Endodermal cell (in vitro differentiated cells): Measurements from ENCODE around the gene LMBR1. TPM values are rescaled to one million over a fixed set of nuclear protein-coding genes. Genes with fewer than 3 reads are reported as not detected.

Experiments used
- DNase-seq: peaks from one replicate; pipeline ENCODE4 v3.0.0-alpha.2; 2017
- H3K27ac ChIP-seq: 2 replicates; pipeline ENCODE4 v1.5.1; 2013; ENCODE audit warnings: mild to moderate bottlenecking, low read depth, low read length, moderate library complexity
- H3K27me3 ChIP-seq: 2 replicates; pipeline ENCODE4 v1.6.1; 2013; ENCODE audit warnings: mild to moderate bottlenecking, low read length, moderate library complexity; ENCODE audit not compliant: insufficient read depth, control insufficient read depth, poor library complexity, severe bottlenecking
- H3K36me3 ChIP-seq: 2 replicates; pipeline ENCODE4 v1.7.0; 2013; ENCODE audit warnings: mild to moderate bottlenecking, low read length, moderate library complexity; ENCODE audit not compliant: control insufficient read depth, insufficient read depth
- H3K4me1 ChIP-seq: one replicate; pipeline ENCODE4 v1.7.0; 2013; ENCODE audit warnings: low read length; ENCODE audit not compliant: control insufficient read depth, insufficient read depth
- H3K4me3 ChIP-seq: 2 replicates; pipeline ENCODE4 v1.5.1; 2013; ENCODE audit warnings: mild to moderate bottlenecking, low read length, moderate library complexity
- H3K9ac ChIP-seq: 2 replicates; pipeline ENCODE4 v1.6.1; 2013; ENCODE audit warnings: mild to moderate bottlenecking, low read length, moderate library complexity; ENCODE audit not compliant: poor library complexity, severe bottlenecking; ENCODE audit errors: extremely low read depth
- H3K9me3 ChIP-seq: 2 replicates; pipeline ENCODE4 v1.6.1; 2013; ENCODE audit warnings: mild to moderate bottlenecking, low read length, moderate library complexity; ENCODE audit not compliant: control insufficient read depth
- H3K27ac Mint-ChIP-seq: 2 replicates; pipeline ENCODE4 v1.8.0; 2020; ENCODE audit warnings: mixed read lengths
- H3K27me3 Mint-ChIP-seq: 2 replicates; pipeline ENCODE4 v1.8.0; 2021; ENCODE audit warnings: mild to moderate bottlenecking, mixed read lengths; ENCODE audit not compliant: insufficient read depth
- H3K36me3 Mint-ChIP-seq: 2 replicates; pipeline ENCODE4 v1.8.0; 2020; ENCODE audit warnings: low read depth, mixed read lengths
- H3K4me1 Mint-ChIP-seq: 2 replicates; pipeline ENCODE4 v1.8.0; 2020; ENCODE audit warnings: mixed read lengths
- H3K4me3 Mint-ChIP-seq: 2 replicates; pipeline ENCODE4 v1.8.0; 2020; ENCODE audit warnings: mild to moderate bottlenecking, moderate library complexity, mixed read lengths
- H3K9me3 Mint-ChIP-seq: 2 replicates; pipeline ENCODE4 v1.8.0; 2020; ENCODE audit warnings: mild to moderate bottlenecking, mixed read lengths
- CTCF ChIP-seq: fragments of 200-600 bp; sonication (generic); conservative IDR thresholded peaks from 2 replicates; pipeline ENCODE4 v1.5.0; 2021; ENCODE audit warnings: antibody characterized with exemption, mild to moderate bottlenecking
- WGBS, 2 experiments: methylation state at CpG; one replicate each; pipeline versions ENCODE4 v1.1.5 to v1.1.7; 2013; ENCODE audit warnings: missing lambda C conversion rate in 2 of 2, mixed read lengths in 1 of 2; ENCODE audit not compliant: insufficient coverage in 1 of 2, insufficient read length in 1 of 2; 5-methylcytosine and 5-hydroxymethylcytosine counted together
- total RNA-seq, 2 donors: library from RNA; stranded (reverse); fragmentation: NEBNext Ultra II Directional in 1 of 2; extraction: Animal tissue kit (Norgen Biotek cat#: 25700) in 1 of 2; gene quantifications; 2 replicates in 1 of 2; 3 replicates in 1 of 2; pipeline ENCODE4 v1.2.1, GENCODE V29; 2021

Gene LMBR1
- total RNA-seq, 2 donors from 2014 or later: 80.9 to 88.3 TPM

GRCh38 chr7:156820445-156821063, 72.4 kb downstream of the LMBR1 start:
- Histone ChIP-seq H3K9ac (no peak overlapping the region), H3K4me3 (peak overlapping the region; percentile 21), H3K4me1 (no peaks in the 10 kb centered on the region), H3K9me3 (no peaks in the 10 kb centered on the region), H3K27me3 (no peaks in the 10 kb centered on the region), H3K27ac (no peak overlapping the region), H3K36me3 (peaks cover 2% of the 10 kb centered on the region)
- peak; percentile 53 for DNase-seq
- Mint-ChIP-seq H3K27ac (peak overlapping the region; percentile 92), H3K27me3 (no peaks in the 10 kb centered on the region), H3K4me1 (peaks cover 13% of the 10 kb centered on the region), H3K36me3 (peaks cover 14% of the 10 kb centered on the region), H3K4me3 (no peak overlapping the region), H3K9me3 (no peaks in the 10 kb centered on the region)
- TF ChIP-seq CTCF: peak; percentile 75
- WGBS, 2 experiments: 86 to 90% methylated on average over 5 to 8 of the region's 8 CpGs

- Histone ChIP-seq H3K36me3 (peaks cover 4% of the 10 kb centered on the region), H3K27ac (no peak overlapping the region), H3K9me3 (no peaks in the 10 kb centered on the region), H3K4me1 (no peaks in the 10 kb centered on the region), H3K9ac (no peak overlapping the region), H3K4me3 (peak overlapping the region; percentile 21), H3K27me3 (no peaks in the 10 kb centered on the region)
- peaks cover 13% of the 10 kb centered on the region for H3K4me1 Mint-ChIP-seq
- WGBS, 2 experiments: 72 to 82% methylated on average over 4 to 5 of the region's 5 CpGs
- no peaks in the 10 kb centered on the region for H3K9me3 Mint-ChIP-seq
- DNase-seq: peak; percentile 49
- H3K4me3 Mint-ChIP-seq: no peak overlapping the region
- peaks cover 11% of the 10 kb centered on the region for H3K36me3 Mint-ChIP-seq
- TF ChIP-seq CTCF: peak; percentile 47
- no peaks in the 10 kb centered on the region for H3K27me3 Mint-ChIP-seq
- H3K27ac Mint-ChIP-seq: peak overlapping the region; percentile 92
Observed at GRCh38 chr7:156819733-156820295, 73.2 kb downstream of the LMBR1 start.

- Mint-ChIP-seq H3K36me3 (peaks cover 11% of the 10 kb centered on the region), H3K4me1 (peaks cover 13% of the 10 kb centered on the region), H3K9me3 (no peaks in the 10 kb centered on the region), H3K27me3 (no peaks in the 10 kb centered on the region), H3K27ac (no peak overlapping the region), H3K4me3 (no peak overlapping the region)
- Histone ChIP-seq H3K4me1 (no peaks in the 10 kb centered on the region), H3K4me3 (no peak overlapping the region), H3K9ac (no peak overlapping the region), H3K9me3 (no peaks in the 10 kb centered on the region), H3K36me3 (peaks cover 4% of the 10 kb centered on the region), H3K27ac (no peak overlapping the region), H3K27me3 (no peaks in the 10 kb centered on the region)
- no peak for DNase-seq
- WGBS, 2 experiments: 94 to 96% methylated on average over 2 of the region's 2 CpGs
- no peak for TF ChIP-seq CTCF
Observed at GRCh38 chr7:156818133-156818532, 74.8 kb downstream of the LMBR1 start.
